Kidney (tissue), 14 donors: ENCODE data around the gene KAT8. TPM values are rescaled to one million over a fixed set of nuclear protein-coding genes. Genes with fewer than 3 reads are reported as not detected.
"Not testable (repeated sequence)": the region's sequence is repeated elsewhere in the genome, so short reads cannot be mapped to it uniquely, and the experiment has no call there.

Source experiments
- DNase-seq, 5 donors: peaks; one replicate each; pipeline ENCODE4 v3.0.0-alpha.2; 2013 to 2020
- FAIRE-seq: peaks from 2 replicates; lab custom pipeline; 2012; peaks lifted over from hg19 to GRCh38; lab: Jason Lieb, UNC
- H3K27ac ChIP-seq, 2 donors: one replicate each; pipeline ENCODE4 v1.7.0; 2013; ENCODE audit warnings: low read depth in 2 of 2, low read length in 2 of 2, inconsistent platforms in 1 of 2
- H3K27me3 ChIP-seq: one replicate; pipeline ENCODE4 v1.7.1; 2013; ENCODE audit warnings: low read length, inconsistent platforms; ENCODE audit not compliant: control insufficient read depth, insufficient read depth
- H3K36me3 ChIP-seq, 3 donors: one replicate each; pipeline versions ENCODE4 v1.7.0 to v1.7.1; 2013; ENCODE audit warnings: low read length in 3 of 3, control low read depth in 1 of 3, inconsistent platforms in 1 of 3; ENCODE audit not compliant: insufficient read depth in 3 of 3, control insufficient read depth in 2 of 3
- H3K4me1 ChIP-seq, 3 donors: one replicate each; pipeline versions ENCODE4 v1.7.0 to v1.7.1; 2013; ENCODE audit warnings: low read length in 3 of 3, inconsistent platforms in 1 of 3, low read depth in 1 of 3; ENCODE audit not compliant: control insufficient read depth in 2 of 3, insufficient read depth in 2 of 3
- H3K4me3 ChIP-seq, 3 donors: one replicate each; pipeline versions ENCODE4 v1.7.0 to v1.8.1; 2013; ENCODE audit warnings: low read length in 3 of 3, control low read depth in 1 of 3, inconsistent platforms in 1 of 3
- H3K9ac ChIP-seq, 3 donors: one replicate each; pipeline versions ENCODE4 v1.7.0 to v1.7.1; 2013; ENCODE audit warnings: low read length in 3 of 3, control low read depth in 1 of 3, inconsistent platforms in 1 of 3
- H3K9me3 ChIP-seq, 3 donors: one replicate each; pipeline versions ENCODE4 v1.7.0 to v1.7.1; 2013; ENCODE audit warnings: low read length in 3 of 3, control low read depth in 1 of 3, inconsistent platforms in 1 of 3; ENCODE audit not compliant: control insufficient read depth in 2 of 3, insufficient read depth in 1 of 3
- intact Hi-C: fragments of 100-400 bp; cut with DNase I; formaldehyde crosslinking; loops from one replicate; pipeline ENCODE4 v1.11.1; 2022
- polyA plus RNA-seq: library from polyadenylated mRNA; stranded (reverse); fragments of 350-450 nt; fragmentation: Illumina TruSeq; extraction: RNeasy Lipid Tissue Mini Kit (QIAGEN cat#74804); gene quantifications from one replicate; pipeline ENCODE4 v1.2.3, GENCODE V29; 2014; ENCODE audit warnings: low read depth, low replicate concordance; ENCODE audit not compliant: insufficient read depth
- total RNA-seq: library from RNA; stranded (reverse); fragmentation: NEBNext Ultra II Directional; extraction: Animal tissue kit (Norgen Biotek cat#: 25700); gene quantifications from one replicate; pipeline ENCODE4 v1.2.1, GENCODE V29; 2021
- TF ChIP-seq, protein P1 (sequence below): IDR thresholded peaks from 3 replicates; pipeline ENCODE4 v1.5.1; 2012; ENCODE audit warnings: mild to moderate bottlenecking, moderate library complexity, borderline replicate concordance; ENCODE audit not compliant: insufficient read depth; ENCODE audit errors: extremely low read depth
- donor health status: control.
- donor health status: control.
- donor health status: control.
- donor health status: control.
- donor health status: control.
- donor health status: DM: yes; HTN: yes; CAD: no.
- donor health status: Normal renal cell carcinoma (clear cell type).

The KAT8 gene
- total and polyA plus RNA-seq, 2 donors from 2014 or later = 40.9 to 83.8 TPM

GRCh38 chr16:31148896-31149295, 31.4 kb downstream of the KAT8 start:
- TF ChIP-seq, protein P1, sequence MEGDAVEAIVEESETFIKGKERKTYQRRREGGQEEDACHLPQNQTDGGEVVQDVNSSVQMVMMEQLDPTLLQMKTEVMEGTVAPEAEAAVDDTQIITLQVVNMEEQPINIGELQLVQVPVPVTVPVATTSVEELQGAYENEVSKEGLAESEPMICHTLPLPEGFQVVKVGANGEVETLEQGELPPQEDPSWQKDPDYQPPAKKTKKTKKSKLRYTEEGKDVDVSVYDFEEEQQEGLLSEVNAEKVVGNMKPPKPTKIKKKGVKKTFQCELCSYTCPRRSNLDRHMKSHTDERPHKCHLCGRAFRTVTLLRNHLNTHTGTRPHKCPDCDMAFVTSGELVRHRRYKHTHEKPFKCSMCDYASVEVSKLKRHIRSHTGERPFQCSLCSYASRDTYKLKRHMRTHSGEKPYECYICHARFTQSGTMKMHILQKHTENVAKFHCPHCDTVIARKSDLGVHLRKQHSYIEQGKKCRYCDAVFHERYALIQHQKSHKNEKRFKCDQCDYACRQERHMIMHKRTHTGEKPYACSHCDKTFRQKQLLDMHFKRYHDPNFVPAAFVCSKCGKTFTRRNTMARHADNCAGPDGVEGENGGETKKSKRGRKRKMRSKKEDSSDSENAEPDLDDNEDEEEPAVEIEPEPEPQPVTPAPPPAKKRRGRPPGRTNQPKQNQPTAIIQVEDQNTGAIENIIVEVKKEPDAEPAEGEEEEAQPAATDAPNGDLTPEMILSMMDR = no peak
- Histone ChIP-seq H3K4me1 (no peaks in the 10 kb centered on the region), H3K27ac (no peak overlapping the region), H3K27me3 (peaks cover 3% of the 10 kb centered on the region), H3K9ac (no peak overlapping the region), H3K4me3 (no peak overlapping the region), H3K36me3 (no peaks in the 10 kb centered on the region), H3K9me3 (no peaks in the 10 kb centered on the region)
- intact Hi-C loops = no loop called here
- DNase-seq = no peak
- FAIRE-seq = no peak

GRCh38 chr16:31149332-31149731, 31.9 kb downstream of the KAT8 start:
- no peak for FAIRE-seq
- Histone ChIP-seq H3K36me3 (no peaks in the 10 kb centered on the region), H3K9me3 (no peaks in the 10 kb centered on the region), H3K4me1 (no peaks in the 10 kb centered on the region), H3K27me3 (peaks cover 3% of the 10 kb centered on the region), H3K27ac (no peak overlapping the region), H3K9ac (no peak overlapping the region), H3K4me3 (no peak overlapping the region)
- intact Hi-C loops = no loop called here
- TF ChIP-seq, protein P1 = no peak
- DNase-seq = no peak

DNA sequence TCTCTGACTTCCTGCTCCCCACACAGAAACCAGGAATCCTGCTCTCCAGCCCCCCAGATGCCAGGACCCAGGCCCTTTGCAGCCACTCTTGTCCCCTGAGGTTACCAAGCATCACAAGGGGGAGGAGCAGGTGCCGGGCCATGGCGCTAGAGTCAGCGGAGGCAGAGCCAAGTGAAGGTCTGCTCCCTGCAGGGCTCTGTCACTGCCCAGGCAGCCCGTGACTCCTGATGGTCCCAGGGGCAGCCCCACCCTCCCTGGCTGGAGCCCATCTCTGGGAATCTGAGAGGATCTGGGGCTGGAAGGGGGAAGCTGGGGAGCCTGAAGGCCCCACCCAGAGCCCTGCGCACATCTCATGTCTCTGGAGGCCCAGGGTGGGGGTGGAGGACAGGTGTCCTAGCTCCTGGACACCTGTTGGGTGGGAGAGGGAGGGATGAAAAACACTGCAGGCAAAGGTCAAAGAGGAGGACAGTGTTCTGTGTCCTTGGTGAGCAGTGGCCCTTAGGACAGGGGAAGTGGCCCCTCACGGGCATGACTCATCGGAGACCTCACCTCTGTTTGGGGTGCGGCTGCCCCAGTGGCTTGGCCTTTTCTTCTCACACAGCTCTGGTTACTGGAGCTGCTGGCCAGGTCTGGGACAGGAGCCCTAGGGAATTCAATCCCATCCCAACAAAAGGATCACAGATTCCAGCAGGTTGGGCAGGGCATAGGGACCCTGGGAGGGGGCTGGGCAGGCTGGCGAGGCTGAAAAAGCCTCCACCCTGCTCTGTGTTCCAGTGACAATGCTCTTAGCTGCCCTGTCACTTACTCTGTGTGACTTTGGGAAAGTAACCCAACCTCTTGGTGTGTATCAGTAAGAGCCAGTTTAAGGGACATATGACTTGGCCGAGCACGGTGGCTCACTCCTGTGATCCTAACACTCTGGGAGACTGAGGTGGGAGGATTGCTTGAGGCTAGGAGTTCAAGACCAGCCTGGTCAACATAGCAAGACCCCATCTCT, 32.7 kb downstream of the KAT8 start, which contains the start of gene PRSS36:
Gene PRSS36, minus strand, starts transcription at position 173 of the 997 bp plus-strand sequence. Its CDS starts 31 bp downstream, at position 142.
- no peaks in the 10 kb centered on the region for H3K9me3 ChIP-seq
- DNase-seq = no peak
- peaks cover 3% of the 10 kb centered on the region for H3K27me3 ChIP-seq
- H3K4me1 ChIP-seq = no peaks in the 10 kb centered on the region
- intact Hi-C loops = no loop called here
- FAIRE-seq = no peak
- H3K27ac ChIP-seq = no peak within 1 kb of the TSS
- no peak within 1 kb of the TSS for H3K4me3 ChIP-seq
- no peaks in the 10 kb centered on the region for H3K36me3 ChIP-seq
- TF ChIP-seq, protein P1 = no peak
- H3K9ac ChIP-seq = no peak within 1 kb of the TSS

DNA sequence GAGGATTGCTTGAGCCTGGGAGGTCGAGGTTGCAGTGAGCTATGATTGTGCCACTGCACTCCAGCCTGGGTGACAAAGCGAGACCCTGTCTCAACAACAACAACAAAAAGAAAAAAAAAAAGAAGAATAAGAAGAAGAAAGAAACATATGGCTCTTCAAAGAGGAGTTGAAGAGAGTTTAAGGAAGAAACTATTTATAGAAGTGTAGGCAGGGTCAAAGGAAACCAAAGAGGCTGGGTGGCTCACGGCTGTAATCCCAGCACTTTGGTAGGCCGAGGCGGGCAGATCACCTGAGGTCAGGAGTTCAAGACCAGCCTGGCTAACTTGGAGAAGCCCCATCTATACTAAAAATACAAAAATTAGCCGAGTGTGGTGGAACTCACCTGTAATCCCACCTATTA, 33.5 kb downstream of the KAT8 start:
- H3K27ac ChIP-seq, DNase-seq, FAIRE-seq, intact Hi-C loops, H3K27me3 ChIP-seq, H3K4me1 ChIP-seq, H3K9ac ChIP-seq, H3K36me3 ChIP-seq, H3K4me3 ChIP-seq, H3K9me3 ChIP-seq: not testable (repeated sequence)
